MG63 (cell line): Measurements from ENCODE around the gene E2F1. TPM values are rescaled to one million over a fixed set of nuclear protein-coding genes. Genes with fewer than 3 reads are reported as not detected.
A peak's percentile ranks its signal among the peaks of the same experiment; 100 is the strongest.

Experiments
- DNase-seq: peaks from one replicate; pipeline ENCODE4 v3.0.0-alpha.2; 2020
- H3K27me3 ChIP-seq: fragments of 250-450 bp; sonication (Bioruptor Pico); 2 replicates; pipeline ENCODE4 v1.5.1; 2020; ENCODE audit warnings: mild to moderate bottlenecking, moderate library complexity
- H3K36me3 ChIP-seq: fragments of 250-450 bp; sonication (Bioruptor Pico); 2 replicates; pipeline ENCODE4 v1.5.1; 2020; ENCODE audit warnings: mild to moderate bottlenecking, moderate library complexity
- H3K4me3 ChIP-seq: fragments of 250-450 bp; sonication (Bioruptor Pico); 2 replicates; pipeline ENCODE4 v1.5.1; 2020; ENCODE audit warnings: mild to moderate bottlenecking, moderate library complexity
- H3K9me3 ChIP-seq: fragments of 250-450 bp; sonication (Bioruptor Pico); 2 replicates; pipeline ENCODE4 v1.5.1; 2020; ENCODE audit warnings: mild to moderate bottlenecking, moderate library complexity
- total RNA-seq: library from RNA; depleted of rRNA; stranded (reverse); fragments of >200 nt; shearing (Covaris generic); gene quantifications from 2 replicates; pipeline ENCODE4 v1.2.3, GENCODE V29; 2014; ENCODE audit warnings: low replicate concordance

The E2F1 gene
- total RNA-seq, 1 experiment from 2014 or later = 52.1 TPM

DNA sequence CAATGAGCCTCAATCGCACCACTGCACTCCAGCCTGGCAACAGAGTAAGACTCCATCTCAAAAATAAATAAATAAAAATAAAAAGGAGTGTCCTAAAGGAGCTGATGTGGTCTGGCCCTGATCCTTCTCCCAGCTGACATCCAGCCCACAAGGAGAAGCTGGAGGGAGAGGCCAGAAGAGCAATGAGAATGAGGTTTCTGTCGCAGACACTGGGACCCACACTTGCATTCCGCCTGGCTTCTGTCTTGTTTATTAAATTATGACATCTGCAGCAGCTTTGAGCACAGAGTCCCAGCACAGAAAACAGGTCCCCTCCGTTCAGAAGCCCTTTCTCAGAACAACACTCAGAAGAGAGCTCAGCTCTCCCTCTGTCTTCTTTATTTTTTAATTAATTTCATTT is 10.3 kb upstream of the E2F1 start:
- H3K27me3 ChIP-seq = no peaks in the 10 kb centered on the region
- H3K9me3 ChIP-seq = no peaks in the 10 kb centered on the region
- no peak overlapping the region for H3K4me3 ChIP-seq
- DNase-seq = no peak
- H3K36me3 ChIP-seq = no peaks in the 10 kb centered on the region

DNA sequence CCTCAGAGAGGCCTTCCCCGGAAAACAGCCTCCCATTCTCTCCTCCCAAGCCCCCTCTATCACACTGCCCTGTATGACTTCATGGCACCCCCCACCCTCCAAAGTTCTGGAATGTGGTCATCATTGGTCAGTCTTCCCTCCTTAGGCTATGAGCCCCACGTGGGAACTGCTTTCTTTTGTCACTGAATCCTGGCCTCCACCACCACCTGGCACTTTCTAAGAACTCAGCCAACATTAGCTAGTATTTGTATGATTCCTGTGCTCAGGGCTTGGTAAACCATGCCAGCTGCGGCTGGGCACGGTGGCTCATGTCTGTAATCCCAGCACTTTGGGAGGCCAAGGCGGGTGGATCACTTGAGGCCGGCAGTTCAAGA is 8.4 kb upstream of the E2F1 start:
- DNase-seq = peak; percentile 56
- Histone ChIP-seq H3K4me3 (no peak overlapping the region), H3K27me3 (no peaks in the 10 kb centered on the region), H3K36me3 (no peaks in the 10 kb centered on the region), H3K9me3 (no peaks in the 10 kb centered on the region)

DNA sequence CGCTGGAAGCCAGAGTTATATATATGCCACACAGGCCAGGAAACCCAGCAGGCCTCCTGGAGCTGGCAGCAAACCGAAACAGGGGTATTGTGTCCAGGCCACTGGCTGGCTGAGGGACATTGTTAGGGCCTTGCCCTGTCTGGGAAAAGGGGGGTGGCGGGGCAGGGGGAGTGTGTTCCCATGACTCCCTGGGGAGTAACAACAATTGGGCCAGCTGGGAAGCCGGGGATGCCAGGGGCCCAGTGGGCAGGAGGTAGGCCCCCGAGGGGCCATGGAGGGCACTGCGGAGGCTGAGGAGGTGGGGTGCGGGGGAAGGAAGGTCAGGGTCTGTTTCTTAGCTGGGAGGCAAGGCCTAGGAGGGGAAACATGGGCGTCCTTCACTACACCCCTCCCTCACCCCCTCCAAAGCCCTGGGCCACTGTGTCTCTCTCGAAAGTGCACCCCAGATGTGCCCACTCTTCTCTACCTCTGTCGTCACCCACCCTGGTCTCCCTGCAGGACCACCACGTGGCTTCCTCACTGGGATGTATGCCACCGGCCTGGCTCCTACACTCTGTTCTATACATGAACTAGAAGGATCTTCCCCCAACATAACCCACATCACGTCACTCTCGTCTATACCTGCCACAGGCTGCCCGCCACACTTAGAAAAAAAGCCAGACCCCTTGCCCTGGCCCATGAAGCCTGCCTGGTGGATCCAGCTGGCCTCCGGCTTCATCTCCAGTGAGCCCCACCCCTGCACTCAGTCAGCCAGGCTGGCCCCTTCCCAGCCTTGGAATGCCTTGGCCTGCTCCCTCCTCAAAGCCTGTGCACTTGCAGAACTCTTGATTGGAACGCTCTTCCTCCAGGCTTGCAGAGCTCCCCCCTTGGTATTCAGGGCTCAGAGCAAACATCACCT is 7.8 kb upstream of the E2F1 start:
- Histone ChIP-seq H3K9me3 (no peaks in the 10 kb centered on the region), H3K4me3 (no peak overlapping the region), H3K27me3 (no peaks in the 10 kb centered on the region), H3K36me3 (no peaks in the 10 kb centered on the region)
- DNase-seq = peak; percentile 83

DNA sequence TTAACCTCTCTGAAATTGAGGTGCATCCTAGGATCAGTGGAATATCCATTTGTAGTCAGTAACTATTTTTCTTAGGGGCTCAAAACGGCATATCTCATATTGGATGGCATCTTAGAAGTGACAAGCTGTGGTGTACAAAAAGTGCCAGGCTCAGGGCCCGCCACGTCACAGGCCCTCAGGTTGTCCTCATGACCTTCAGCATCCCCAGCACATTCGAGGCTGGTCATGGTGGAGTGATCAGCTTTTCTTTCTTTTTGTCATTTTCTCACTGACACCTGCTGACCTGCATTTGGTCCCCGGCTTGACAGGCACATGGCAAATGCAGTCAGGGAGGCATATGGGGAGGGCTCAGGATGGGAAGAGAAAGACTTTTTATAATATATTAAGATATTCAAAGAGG is 7.1 kb upstream of the E2F1 start:
- no peak for DNase-seq
- Histone ChIP-seq H3K9me3 (no peaks in the 10 kb centered on the region), H3K4me3 (no peak overlapping the region), H3K36me3 (no peaks in the 10 kb centered on the region), H3K27me3 (no peaks in the 10 kb centered on the region)

DNA sequence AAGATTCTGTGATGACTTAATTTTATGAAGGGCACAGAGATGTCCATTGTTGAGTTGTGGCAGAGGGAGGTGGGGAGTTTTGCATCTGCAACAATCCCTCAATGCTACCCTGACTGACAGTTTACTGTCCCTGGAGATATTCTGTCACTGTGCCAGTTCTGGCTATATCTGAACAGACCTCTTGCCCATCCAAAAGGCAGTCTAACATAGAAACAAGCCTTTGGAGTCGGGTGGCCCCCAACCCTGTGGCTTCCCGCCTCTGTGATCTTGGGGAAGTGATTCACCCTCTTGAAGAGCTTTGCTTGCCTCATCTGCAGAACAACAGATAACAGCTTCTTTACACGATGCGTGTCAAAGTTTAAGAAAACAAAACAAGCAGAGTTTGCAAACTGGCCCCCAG is 3.8 kb upstream of the E2F1 start:
- DNase-seq = peak; percentile 42
- Histone ChIP-seq H3K4me3 (no peak overlapping the region), H3K9me3 (no peaks in the 10 kb centered on the region), H3K27me3 (no peaks in the 10 kb centered on the region), H3K36me3 (no peaks in the 10 kb centered on the region)

DNA sequence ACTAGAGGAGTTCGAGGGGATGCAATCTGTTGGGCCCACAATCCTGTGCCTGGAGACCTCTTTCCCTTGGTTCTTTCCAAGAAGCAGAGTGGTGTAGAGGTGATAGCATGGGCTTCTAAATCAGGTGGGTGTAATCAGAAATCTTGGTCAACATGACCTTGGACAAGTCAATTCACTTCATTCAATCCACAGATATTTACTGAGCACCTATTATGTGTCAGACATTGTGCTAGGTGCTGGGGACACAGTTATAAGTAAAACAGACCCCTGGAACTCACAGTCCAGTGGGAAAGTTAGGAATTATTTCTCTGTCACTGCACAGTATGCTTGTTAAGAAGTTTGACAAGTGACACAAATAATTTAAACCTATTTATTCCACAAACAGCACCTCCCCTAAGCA is 3.3 kb upstream of the E2F1 start:
- no peaks in the 10 kb centered on the region for H3K27me3 ChIP-seq
- DNase-seq = no peak
- H3K9me3 ChIP-seq = no peaks in the 10 kb centered on the region
- no peaks in the 10 kb centered on the region for H3K36me3 ChIP-seq
- no peak overlapping the region for H3K4me3 ChIP-seq

DNA sequence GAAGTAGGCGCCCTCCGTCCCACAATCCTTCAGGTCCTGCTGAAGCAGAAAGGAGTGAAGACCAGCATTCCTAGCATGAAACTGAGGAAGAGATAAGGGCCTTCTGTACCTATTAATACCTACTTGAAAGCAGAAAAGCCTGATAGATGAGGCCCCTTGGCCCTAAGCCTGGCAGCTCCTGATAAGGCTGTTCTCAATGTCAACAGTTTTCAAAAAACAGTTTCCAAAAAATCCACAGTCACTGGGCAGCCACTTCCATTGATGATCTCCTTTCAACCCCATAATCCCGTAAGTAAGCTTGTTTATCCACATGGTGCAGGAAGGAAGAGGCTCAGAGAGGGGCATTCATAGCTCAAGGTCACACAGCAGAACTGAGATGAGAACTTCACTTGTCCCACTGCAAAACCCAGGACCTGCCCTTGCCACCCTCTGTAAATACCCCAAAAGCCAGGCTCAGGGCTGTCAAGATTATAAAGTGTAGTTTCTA is 2.8 kb upstream of the E2F1 start:
- H3K36me3 ChIP-seq = peaks cover under 1% of the 10 kb centered on the region
- no peak for DNase-seq

DNA sequence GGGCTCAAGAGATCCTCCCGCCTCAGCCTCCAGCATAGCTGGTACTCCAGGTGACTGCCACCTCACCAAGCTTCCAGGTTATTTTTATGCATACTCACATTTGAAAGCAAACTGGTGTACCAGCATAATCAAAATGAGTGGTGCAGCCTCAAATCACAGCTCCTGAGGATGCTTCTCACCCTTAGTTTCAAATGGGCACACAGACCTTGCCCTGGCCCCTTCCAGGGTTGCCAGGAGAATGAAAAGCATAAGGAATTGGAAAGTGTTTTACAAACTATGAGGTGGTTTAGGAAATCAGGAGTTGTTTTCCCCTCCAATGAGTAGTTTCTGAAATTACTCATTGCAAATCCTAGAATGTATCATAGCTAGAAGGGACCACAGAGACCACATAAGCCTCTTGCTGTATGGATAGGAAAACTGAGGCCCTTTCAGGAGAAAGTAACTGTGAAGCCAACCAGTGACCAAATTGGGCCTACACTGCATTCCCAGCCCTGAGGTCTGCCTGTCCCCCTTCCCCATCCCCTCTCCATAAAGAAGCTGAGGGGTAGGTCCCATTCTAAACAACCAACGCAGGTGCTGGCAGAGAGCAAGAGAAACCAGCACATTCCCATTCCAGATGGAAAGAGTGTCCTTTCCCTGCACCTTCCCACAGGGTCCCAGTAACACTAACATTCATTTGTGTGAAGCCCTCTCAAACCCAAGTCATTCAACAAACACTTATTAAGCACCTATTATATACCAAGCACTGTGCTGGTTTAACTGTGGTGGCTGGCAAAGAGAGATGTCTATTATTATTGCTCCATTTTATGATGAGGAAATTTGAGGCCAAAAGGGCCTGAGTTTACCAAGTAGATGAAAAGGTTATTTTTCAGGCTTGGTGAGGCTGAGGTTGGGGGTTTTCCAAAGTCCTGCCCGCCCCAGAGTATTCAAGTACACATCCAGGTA is 2.1 kb upstream of the E2F1 start:
- no peaks in the 10 kb centered on the region for H3K27me3 ChIP-seq
- H3K36me3 ChIP-seq = peaks cover 5% of the 10 kb centered on the region
- DNase-seq = no peak

More for the DNA sequence above, 2.8 kb upstream of the E2F1 start:
- Histone ChIP-seq H3K9me3 (no peaks in the 10 kb centered on the region), H3K4me3 (no peak overlapping the region), H3K27me3 (no peaks in the 10 kb centered on the region)

DNA sequence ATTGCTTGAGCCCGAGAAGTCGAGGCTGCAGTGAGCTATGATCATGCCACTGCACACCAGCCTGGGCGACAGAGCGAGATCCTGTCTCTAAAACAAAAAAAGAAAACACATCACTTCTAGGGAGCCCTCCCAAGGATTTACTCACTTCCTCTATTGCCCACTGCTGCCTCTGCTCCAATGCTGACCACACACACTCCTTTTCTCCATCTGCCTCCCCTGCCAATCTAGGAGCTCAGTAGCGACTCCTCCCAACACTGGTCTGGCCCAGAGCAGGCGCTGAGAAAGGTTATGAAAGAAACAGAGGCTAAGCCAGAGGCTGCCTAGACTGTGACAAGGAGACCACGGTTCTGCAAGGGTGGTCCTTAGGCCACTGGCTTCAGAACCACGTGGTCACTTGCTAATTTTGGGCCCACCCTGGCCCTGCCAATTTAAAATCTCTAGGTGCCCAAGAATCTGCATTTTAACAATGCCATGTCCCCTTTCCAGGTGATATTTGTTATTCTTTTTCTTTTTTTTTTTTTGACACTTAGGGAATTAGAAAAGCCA is 1.3 kb upstream of the E2F1 start:
- DNase-seq = peak; percentile 52
- H3K9me3 ChIP-seq = no peaks in the 10 kb centered on the region
- no peak overlapping the region for H3K4me3 ChIP-seq
- H3K36me3 ChIP-seq = peaks cover 7% of the 10 kb centered on the region
- H3K27me3 ChIP-seq = no peaks in the 10 kb centered on the region

More for the DNA sequence above, 2.1 kb upstream of the E2F1 start:
- no peak overlapping the region for H3K4me3 ChIP-seq
- H3K9me3 ChIP-seq = no peaks in the 10 kb centered on the region

DNA sequence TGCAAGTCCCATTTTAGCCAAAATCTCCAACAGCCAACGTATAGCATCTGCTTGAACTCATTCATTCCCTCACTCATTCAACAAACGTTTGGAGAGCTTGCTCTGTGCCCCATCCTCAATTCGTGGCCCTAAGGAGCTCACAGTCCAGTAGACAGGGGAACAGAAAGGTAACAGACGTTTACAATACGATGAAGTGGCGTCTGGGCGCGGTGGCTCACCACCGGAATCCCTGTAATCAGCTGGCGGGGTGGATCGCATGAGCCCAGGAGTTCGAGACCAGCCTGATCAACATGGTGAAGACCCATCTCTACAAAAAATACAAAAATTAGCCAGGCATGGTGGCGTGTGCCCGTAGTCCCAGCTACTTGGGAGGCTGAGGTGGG is 790 bp upstream of the E2F1 start:
- H3K9me3 ChIP-seq = no peaks in the 10 kb centered on the region
- DNase-seq = no peak
- H3K27me3 ChIP-seq = no peaks in the 10 kb centered on the region
- peaks cover 7% of the 10 kb centered on the region for H3K36me3 ChIP-seq
- H3K4me3 ChIP-seq = peak overlapping the region; percentile 29

DNA sequence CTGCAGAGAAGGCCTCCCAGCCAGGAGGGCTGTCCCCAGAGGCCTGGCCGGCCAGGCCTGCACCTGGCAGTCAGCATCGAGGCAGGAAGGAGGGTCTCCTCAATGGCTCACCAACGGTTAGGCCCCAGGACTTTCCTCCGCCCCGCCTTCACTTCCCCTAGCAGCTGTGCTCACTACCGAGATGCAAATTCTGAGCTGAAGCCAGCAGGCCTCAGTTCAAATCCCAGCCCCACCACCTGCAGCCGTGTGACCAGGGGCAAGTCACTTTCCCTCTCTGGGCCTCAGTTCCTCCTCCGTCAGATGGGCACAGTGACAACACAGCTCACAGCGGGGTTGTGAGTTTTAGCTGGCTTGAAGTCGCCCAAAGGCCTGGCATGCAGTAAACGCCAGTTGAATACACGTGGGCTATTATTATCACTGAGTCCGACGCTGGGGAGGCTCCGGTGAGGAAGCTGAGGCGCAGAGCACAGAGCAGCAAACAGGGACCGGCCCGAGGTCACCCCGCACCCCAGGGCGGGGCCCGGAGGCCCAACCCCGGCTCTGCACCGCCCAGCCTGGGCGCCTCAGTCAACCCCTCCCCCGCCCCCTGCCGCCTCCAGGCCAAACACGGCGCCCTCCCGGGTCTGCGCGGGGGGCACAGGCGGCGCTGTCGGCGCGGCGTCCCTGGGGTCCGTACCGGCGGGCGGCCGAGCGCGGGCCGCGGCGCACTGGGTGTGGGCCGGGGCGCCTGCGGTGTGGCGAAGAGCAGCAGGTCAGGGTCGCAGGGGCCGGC is 671 bp downstream of the E2F1 start:
- H3K9me3 ChIP-seq = no peaks in the 10 kb centered on the region
- peak overlapping the region; percentile 56 for H3K4me3 ChIP-seq
- no peaks in the 10 kb centered on the region for H3K27me3 ChIP-seq
- DNase-seq = peak; percentile 69
- H3K36me3 ChIP-seq = peaks cover 9% of the 10 kb centered on the region

DNA sequence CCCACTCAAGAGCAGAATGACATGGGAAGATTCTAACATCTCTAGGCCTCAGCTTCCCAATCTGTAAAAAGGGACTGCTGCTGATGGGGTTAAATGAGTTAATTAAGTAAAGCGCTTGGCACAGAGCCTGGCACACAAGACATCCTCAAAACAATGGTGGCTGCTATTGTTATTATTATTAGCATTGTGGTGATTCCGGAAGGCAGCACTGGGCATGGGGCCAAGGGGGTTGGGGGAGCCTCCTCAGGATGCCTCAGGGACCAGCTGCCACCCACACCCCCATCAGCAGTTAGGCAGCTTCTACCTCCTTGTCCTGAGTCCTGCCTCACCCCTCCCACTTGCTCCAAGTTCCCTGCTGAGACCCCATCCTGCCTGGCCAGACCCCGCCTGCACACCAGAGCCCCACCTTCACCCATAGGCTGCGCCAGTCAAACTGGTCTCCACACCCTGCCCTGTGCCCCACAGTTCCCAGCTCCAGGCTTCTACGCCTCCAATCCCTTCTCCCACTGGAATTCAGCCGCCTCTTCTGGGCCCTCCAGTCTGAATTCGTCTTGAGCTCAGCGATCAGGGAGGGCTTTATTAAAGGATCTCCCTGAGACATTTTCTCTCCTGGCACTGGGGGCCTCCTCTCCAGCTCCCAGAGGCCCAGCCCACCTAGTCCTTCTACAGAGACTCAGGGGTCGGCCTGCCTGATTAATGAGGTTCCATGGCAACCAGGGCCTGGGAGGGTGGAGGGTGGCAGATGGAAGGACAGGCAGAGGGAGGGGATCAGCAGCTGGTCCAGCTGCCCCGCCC is 1.5 kb downstream of the E2F1 start:
- peak overlapping the region; percentile 56 for H3K4me3 ChIP-seq

DNA sequence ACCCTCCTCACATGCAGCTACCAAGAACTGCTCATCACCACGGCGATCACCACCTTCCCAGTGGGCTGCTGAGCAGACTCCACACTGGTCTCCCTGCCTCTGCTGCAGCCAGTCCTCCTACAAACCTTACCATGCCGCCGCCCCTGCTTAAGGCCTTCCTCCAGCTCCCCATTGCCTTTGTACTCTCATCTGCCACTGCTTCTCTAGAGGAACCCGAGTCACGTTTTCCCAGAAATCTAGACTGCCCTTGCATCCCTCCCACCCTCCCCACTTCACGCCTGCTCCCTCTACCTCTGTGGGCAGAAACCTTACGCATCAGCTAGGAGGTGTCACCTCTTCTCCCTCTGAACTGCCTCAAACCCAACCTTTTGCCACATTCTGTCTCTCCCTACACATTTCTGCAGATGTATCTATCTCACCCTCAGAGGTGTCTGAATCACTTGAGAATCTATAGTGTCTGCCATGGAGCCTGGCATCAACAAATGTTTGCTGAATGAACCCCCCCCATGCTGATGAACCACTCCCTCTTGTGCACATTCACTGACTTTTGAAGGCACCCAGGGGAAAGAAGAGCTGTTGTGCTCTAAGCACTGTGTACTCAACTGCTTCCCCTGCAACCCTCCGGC is 4.3 kb downstream of the E2F1 start:
- no peaks in the 10 kb centered on the region for H3K27me3 ChIP-seq
- no peak overlapping the region for H3K4me3 ChIP-seq
- DNase-seq = no peak
- peaks cover 39% of the 10 kb centered on the region for H3K36me3 ChIP-seq
- no peaks in the 10 kb centered on the region for H3K9me3 ChIP-seq

More for the DNA sequence above, 1.5 kb downstream of the E2F1 start:
- Histone ChIP-seq H3K27me3 (no peaks in the 10 kb centered on the region), H3K36me3 (peaks cover 16% of the 10 kb centered on the region), H3K9me3 (no peaks in the 10 kb centered on the region)
- DNase-seq = peak; percentile 43

DNA sequence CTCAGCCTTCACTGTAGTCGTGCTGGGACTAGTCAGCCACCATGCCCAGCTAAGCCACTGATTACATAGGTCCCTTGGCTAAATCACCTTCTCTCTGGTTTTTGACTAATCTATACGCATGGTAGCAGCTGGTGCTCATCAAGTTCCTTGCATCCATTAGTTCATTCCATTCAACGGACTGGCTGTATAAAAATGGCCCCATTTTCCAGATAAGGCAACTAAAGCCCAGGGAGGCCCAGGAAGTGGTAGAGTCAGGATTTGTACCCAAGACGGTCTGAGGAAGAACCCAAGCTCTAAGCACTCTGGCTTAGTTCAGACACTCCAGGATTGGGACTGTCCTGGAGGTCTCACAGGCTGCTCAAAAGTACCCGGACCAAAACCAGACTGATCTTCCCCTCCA is 4.9 kb downstream of the E2F1 start:
- no peaks in the 10 kb centered on the region for H3K27me3 ChIP-seq
- H3K4me3 ChIP-seq = no peak overlapping the region
- no peak for DNase-seq
- peaks cover 39% of the 10 kb centered on the region for H3K36me3 ChIP-seq
- no peaks in the 10 kb centered on the region for H3K9me3 ChIP-seq

DNA sequence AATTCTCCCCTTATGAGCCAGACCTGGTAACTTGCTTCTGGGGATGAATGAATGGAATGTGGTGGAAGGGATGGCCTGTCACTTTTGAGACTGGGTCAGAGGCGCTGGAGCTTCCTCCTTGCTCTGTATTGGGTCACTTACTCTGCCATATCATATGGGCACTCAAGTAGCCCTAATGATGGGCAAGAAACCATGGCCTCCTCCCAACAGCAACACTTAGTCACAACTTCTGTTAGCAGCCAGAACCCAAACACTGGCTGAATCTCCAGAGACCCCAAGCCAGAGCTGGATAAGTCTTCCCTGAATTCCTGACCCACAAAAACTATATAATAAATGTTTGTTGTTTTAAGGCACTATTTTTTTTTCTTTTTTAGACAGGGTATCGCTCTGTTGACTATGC is 5.5 kb downstream of the E2F1 start:
- Histone ChIP-seq H3K4me3 (no peak overlapping the region), H3K27me3 (no peaks in the 10 kb centered on the region), H3K36me3 (peaks cover 39% of the 10 kb centered on the region), H3K9me3 (no peaks in the 10 kb centered on the region)
- DNase-seq = peak; percentile 80
